Panc1 (cell line): ENCODE results near the gene SLC12A8. TPM values are rescaled to one million over a fixed set of nuclear protein-coding genes. Genes with fewer than 3 reads are reported as not detected.

ENCODE experiments used
- ATAC-seq: fragments of 200-7000 bp; cut with Tn5 transposase; 2 replicates; pipeline ENCODE4 v1.9.1; 2020; ENCODE audit warnings: mild to moderate bottlenecking, moderate library complexity
- BruUV-seq: library from RNA; stranded (reverse); fragments of 400-500 nt; replicated peaks from 2 replicates; lab custom pipeline; 2021; lab: Mats Ljungman, UMichigan
- CTCF ChIA-PET: fragments of 300-600 bp; sonication (Branson Sonifier 250); formaldehyde crosslinking; loops from one replicate; lab custom pipeline; 2022; ENCODE audit warnings: antibody characterized with exemption; lab: Charles Lee
- POLR2A ChIA-PET: fragments of 300-600 bp; sonication (Branson Sonifier 250); formaldehyde crosslinking; loops from one replicate; lab custom pipeline; 2022; ENCODE audit warnings: antibody characterized with exemption; lab: Charles Lee
- DNase-seq: peaks from one replicate; pipeline ENCODE4 v3.0.0-alpha.2; 2010; ENCODE audit warnings: low read depth, low spot score
- H3K27ac ChIP-seq: 2 replicates; pipeline ENCODE4 v1.5.1; 2011; ENCODE audit warnings: mild to moderate bottlenecking, low read length, inconsistent platforms
- H3K27me3 ChIP-seq: fragments of 200-500 bp; sonication (Bioruptor generic); 2 replicates; pipeline ENCODE4 v1.6.0; 2014; ENCODE audit warnings: low read length, inconsistent platforms; ENCODE audit not compliant: control insufficient read depth, insufficient read depth
- H3K36me3 ChIP-seq: fragments of 200-500 bp; sonication (Bioruptor generic); 2 replicates; pipeline ENCODE4 v1.5.1; 2014; ENCODE audit warnings: inconsistent platforms, mild to moderate bottlenecking, low read length, moderate library complexity; ENCODE audit not compliant: control insufficient read depth, insufficient read depth
- H3K4me1 ChIP-seq: 2 replicates; pipeline ENCODE4 v1.5.1; 2011; ENCODE audit warnings: inconsistent platforms, mild to moderate bottlenecking, low read length, moderate library complexity; ENCODE audit not compliant: control insufficient read depth, insufficient read depth
- H3K4me3 ChIP-seq, 2 experiments: 2 replicates each; pipeline ENCODE4 v1.5.1; 2011 to 2012; ENCODE audit warnings: low read depth in 2 of 2, low read length in 2 of 2, mild to moderate bottlenecking in 2 of 2, inconsistent platforms in 1 of 2, moderate library complexity in 1 of 2
- H3K9me3 ChIP-seq: fragments of 200-500 bp; sonication (Bioruptor generic); 2 replicates; pipeline ENCODE4 v1.5.1; 2014; ENCODE audit warnings: low read depth, mild to moderate bottlenecking, inconsistent platforms, low read length, moderate library complexity; ENCODE audit not compliant: control insufficient read depth, insufficient read depth
- POLR2AphosphoS5 ChIP-seq: IDR thresholded peaks from 2 replicates; pipeline ENCODE4 v1.6.1; 2012; ENCODE audit warnings: mild to moderate bottlenecking, low read depth, low read length, moderate library complexity
- SIN3A ChIP-seq: IDR thresholded peaks from 2 replicates; pipeline ENCODE4 v1.6.1; 2012; ENCODE audit warnings: low read depth, mild to moderate bottlenecking, low read length, moderate library complexity, borderline replicate concordance; ENCODE audit not compliant: insufficient read depth
- TCF7L2 ChIP-seq: IDR thresholded peaks from 2 replicates; pipeline ENCODE4 v1.6.1; 2011; ENCODE audit warnings: mild to moderate bottlenecking, low read depth, low read length, inconsistent platforms
- in situ Hi-C: cut with HindIII; loops from 2 replicates; pipeline ENCODE4 v1.10.0; 2016; ENCODE audit warnings: low sequenced_read_pairs, low pct_unique_long_range_greater_than_20kb
- intact Hi-C: fragments of 100-400 bp; cut with micrococcal nuclease; formaldehyde crosslinking; loops from one replicate; pipeline ENCODE4 v1.10.0; 2022; ENCODE audit not compliant: unreplicated experiment
- total RNA-seq: library from RNA; stranded (reverse); gene quantifications from one replicate; pipeline ENCODE4 v1.2.1, GENCODE V29; 2021; ENCODE audit not compliant: unreplicated experiment
- TF ChIP-seq, protein P1 (sequence below), 2 experiments: IDR thresholded peaks; 2 replicates each; pipeline ENCODE4 v1.6.1; 2011 to 2012; ENCODE audit warnings: low read depth in 2 of 2, control low read depth in 1 of 2, low read length in 1 of 2, mild to moderate bottlenecking in 1 of 2, moderate library complexity in 1 of 2; ENCODE audit not compliant: insufficient read depth in 1 of 2
- TF ChIP-seq, protein P2 (sequence below): fragments of 450-650 bp; IDR thresholded peaks from 2 replicates; pipeline ENCODE4 v1.5.1; 2017; ENCODE audit warnings: mild to moderate bottlenecking

Gene SLC12A8
- total RNA-seq, 1 experiment from 2014 or later: 7.0 TPM

DNA sequence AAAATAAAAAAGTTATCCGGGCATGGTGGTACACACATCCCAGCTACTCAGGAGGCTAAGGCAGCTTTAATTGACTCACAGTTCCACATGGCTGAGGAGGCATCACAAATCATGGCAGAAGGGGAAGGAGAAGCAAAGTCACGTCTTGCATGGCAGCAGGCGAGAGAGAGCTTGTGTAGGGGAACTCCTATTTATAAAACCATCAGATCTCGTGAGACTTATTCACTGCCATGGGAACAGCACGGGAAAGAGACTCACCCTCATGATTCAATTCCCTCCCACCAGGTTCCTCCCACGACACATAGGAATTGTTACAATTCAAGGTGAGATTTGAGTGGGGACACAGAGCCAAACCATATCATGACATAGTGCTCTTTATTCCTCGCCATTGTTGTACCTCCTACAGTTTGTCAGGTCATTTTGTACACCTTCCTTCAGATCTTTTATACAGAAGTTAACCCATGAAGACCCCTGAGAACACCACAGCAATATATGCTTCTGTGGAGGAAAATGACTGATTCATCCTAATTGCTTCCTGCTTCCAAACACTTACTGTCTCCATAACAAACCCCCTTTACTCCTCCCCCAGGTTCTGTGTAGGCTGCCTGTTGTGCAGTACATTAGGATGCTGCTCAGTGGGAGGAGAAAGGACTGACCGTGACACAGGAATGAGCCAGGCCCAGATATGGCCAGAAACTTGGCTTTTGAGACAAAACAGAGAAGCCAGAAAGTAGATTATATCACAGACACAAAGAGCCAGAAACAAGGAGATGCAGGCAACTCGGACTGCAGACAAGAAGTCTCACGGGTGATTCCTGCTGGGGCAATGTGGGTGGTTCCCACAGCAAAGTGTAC lies 88.9 kb downstream of the SLC12A8 start:
- no TSS peak for BruUV-seq
- no peak overlapping the region for H3K4me3 ChIP-seq
- H3K9me3 ChIP-seq: no peaks in the 10 kb centered on the region
- in situ Hi-C loops (no loop called here), intact Hi-C loops (no loop called here)
- peak overlapping the region; percentile 4; the same call in 1 of the 2 replicates for H3K27ac ChIP-seq
- peaks cover 31% of the 10 kb centered on the region for H3K4me1 ChIP-seq
- TF ChIP-seq, protein P1, sequence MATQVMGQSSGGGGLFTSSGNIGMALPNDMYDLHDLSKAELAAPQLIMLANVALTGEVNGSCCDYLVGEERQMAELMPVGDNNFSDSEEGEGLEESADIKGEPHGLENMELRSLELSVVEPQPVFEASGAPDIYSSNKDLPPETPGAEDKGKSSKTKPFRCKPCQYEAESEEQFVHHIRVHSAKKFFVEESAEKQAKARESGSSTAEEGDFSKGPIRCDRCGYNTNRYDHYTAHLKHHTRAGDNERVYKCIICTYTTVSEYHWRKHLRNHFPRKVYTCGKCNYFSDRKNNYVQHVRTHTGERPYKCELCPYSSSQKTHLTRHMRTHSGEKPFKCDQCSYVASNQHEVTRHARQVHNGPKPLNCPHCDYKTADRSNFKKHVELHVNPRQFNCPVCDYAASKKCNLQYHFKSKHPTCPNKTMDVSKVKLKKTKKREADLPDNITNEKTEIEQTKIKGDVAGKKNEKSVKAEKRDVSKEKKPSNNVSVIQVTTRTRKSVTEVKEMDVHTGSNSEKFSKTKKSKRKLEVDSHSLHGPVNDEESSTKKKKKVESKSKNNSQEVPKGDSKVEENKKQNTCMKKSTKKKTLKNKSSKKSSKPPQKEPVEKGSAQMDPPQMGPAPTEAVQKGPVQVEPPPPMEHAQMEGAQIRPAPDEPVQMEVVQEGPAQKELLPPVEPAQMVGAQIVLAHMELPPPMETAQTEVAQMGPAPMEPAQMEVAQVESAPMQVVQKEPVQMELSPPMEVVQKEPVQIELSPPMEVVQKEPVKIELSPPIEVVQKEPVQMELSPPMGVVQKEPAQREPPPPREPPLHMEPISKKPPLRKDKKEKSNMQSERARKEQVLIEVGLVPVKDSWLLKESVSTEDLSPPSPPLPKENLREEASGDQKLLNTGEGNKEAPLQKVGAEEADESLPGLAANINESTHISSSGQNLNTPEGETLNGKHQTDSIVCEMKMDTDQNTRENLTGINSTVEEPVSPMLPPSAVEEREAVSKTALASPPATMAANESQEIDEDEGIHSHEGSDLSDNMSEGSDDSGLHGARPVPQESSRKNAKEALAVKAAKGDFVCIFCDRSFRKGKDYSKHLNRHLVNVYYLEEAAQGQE (IDR thresholded peaks at IDR 0.05; ENCODE audit: insufficient read depth in 1 of 2, low read depth in 2 of 2, low read length in 1 of 2): no peak
- no peak for TF ChIP-seq SIN3A
- TF ChIP-seq POLR2AphosphoS5: no peak
- TF ChIP-seq TCF7L2: no peak
- TF ChIP-seq, protein P2, sequence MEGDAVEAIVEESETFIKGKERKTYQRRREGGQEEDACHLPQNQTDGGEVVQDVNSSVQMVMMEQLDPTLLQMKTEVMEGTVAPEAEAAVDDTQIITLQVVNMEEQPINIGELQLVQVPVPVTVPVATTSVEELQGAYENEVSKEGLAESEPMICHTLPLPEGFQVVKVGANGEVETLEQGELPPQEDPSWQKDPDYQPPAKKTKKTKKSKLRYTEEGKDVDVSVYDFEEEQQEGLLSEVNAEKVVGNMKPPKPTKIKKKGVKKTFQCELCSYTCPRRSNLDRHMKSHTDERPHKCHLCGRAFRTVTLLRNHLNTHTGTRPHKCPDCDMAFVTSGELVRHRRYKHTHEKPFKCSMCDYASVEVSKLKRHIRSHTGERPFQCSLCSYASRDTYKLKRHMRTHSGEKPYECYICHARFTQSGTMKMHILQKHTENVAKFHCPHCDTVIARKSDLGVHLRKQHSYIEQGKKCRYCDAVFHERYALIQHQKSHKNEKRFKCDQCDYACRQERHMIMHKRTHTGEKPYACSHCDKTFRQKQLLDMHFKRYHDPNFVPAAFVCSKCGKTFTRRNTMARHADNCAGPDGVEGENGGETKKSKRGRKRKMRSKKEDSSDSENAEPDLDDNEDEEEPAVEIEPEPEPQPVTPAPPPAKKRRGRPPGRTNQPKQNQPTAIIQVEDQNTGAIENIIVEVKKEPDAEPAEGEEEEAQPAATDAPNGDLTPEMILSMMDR: no peak
- ChIA-PET CTCF (interaction anchor here (0.6 kb wide), 1 partner anchor 286 kb away, joined by 3 read pairs; no protein-coding TSS in a partner anchor), POLR2A (no interaction called here)
- no peaks in the 10 kb centered on the region for H3K36me3 ChIP-seq
- no peak for ATAC-seq
- no peaks in the 10 kb centered on the region for H3K27me3 ChIP-seq
- DNase-seq: no peak

DNA sequence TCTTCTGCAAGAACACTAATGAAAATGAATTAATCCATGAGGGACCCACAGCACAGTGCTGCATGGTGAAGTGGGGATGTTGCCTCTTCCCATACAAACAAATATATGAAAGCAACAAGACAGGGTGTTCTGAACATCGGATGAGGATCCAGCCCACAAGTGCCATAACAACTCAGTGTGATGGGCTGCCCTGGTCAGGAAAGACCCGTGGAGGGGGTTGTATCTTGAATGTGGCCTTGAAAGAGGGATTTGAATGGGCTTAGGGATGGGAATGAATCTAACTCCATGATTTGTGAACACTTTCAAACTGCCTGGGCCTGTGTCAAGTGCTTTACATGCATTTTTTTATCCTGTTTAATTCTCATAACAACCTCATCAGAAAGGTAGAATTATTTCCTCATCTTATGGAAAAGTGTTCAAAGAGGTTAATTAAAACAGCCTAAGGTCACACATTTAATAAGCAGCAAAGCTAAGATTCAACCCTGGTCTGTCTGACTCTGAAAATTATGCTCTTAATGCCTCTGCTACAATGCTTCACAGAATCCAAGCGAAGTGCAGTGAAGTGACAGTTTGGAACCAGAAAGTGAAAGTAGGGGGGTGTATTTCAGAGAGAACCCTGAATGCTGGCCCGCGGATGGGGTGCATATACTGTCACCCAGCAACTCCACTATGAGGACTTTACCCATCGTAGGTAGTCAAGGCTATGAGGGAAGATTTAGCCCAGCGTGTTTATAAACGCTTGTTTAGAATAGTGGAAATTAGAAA lies 91.1 kb downstream of the SLC12A8 start:
- peaks cover 42% of the 10 kb centered on the region for H3K4me1 ChIP-seq
- intact Hi-C loops: no loop called here
- no peaks in the 10 kb centered on the region for H3K27me3 ChIP-seq
- no peak overlapping the region for H3K4me3 ChIP-seq
- no peaks in the 10 kb centered on the region for H3K36me3 ChIP-seq
- DNase-seq: no peak
- H3K27ac ChIP-seq: peak overlapping the region; percentile 67
- ChIA-PET POLR2A (interaction anchor here (0.6 kb wide), 1 partner anchor 89 kb away, joined by 3 read pairs; no protein-coding TSS in a partner anchor), CTCF (no interaction called here)
- in situ Hi-C loops: no loop called here
- no peak for TF ChIP-seq POLR2AphosphoS5
- no peak for TF ChIP-seq TCF7L2
- TF ChIP-seq, protein P1 (IDR thresholded peaks at IDR 0.05; ENCODE audit: insufficient read depth in 1 of 2, low read depth in 2 of 2, low read length in 1 of 2): no peak
- no peak for TF ChIP-seq SIN3A
- TF ChIP-seq, protein P2: no peak
- no peaks in the 10 kb centered on the region for H3K9me3 ChIP-seq
- no TSS peak for BruUV-seq
- peak; percentile 44 for ATAC-seq
